ENCODE data around the gene COL5A1. TPM values are rescaled to one million over a fixed set of nuclear protein-coding genes. Genes with fewer than 3 reads are reported as not detected.

Gene COL5A1
- total RNA-seq, 4 donors from 2014 or later: 4.8 to 16.5 (median 9.4) TPM

GRCh38 chr9:134735441-134736175 lies 94.0 kb downstream of the COL5A1 start:
- Histone ChIP-seq H3K27ac (no peak overlapping the region), H3K27me3 (no peaks in the 10 kb centered on the region), H3K36me3 (no peaks in the 10 kb centered on the region), H3K4me1 (peaks cover 7% of the 10 kb centered on the region in 2 donors), H3K9me3 (no peaks in the 10 kb centered on the region), H3K4me3 (replicated peaks in 1 of 3) (no peak overlapping the region)
- WGBS, 2 donors: 68 to 84% methylated on average over 14 to 17 of the region's 20 CpGs
- intact Hi-C loops (cut with DNase I): loop anchor here (5.0 kb wide), 1 partner anchor 38 kb away; no protein-coding TSS in a partner anchor
- peak; percentile 16 to 19 for DNase-seq
- TF ChIP-seq CTCF (IDR thresholded peaks at IDR 0.05): no peak
- no peak for TF ChIP-seq POLR2A (IDR thresholded peaks at IDR 0.05)

GRCh38 chr9:134736791-134737497 lies 95.3 kb downstream of the COL5A1 start:
- Histone ChIP-seq H3K36me3 (no peaks in the 10 kb centered on the region), H3K9me3 (no peaks in the 10 kb centered on the region), H3K27me3 (no peaks in the 10 kb centered on the region), H3K4me1 (peaks cover 7% of the 10 kb centered on the region in 2 donors), H3K27ac (no peak overlapping the region), H3K4me3 (replicated peaks in 1 of 3) (no peak overlapping the region)
- no peak for DNase-seq
- no peak for TF ChIP-seq POLR2A (IDR thresholded peaks at IDR 0.05)
- TF ChIP-seq CTCF (IDR thresholded peaks at IDR 0.05): no peak
- 86 to 92% methylated on average over 15 to 18 of the region's 18 CpGs for WGBS, 2 donors
- intact Hi-C loops (cut with DNase I): loop anchor here (5.0 kb wide), 1 partner anchor 40 kb away; no protein-coding TSS in a partner anchor

- H3K36me3 ChIP-seq: no peaks in the 10 kb centered on the region
- H3K27me3 ChIP-seq: no peaks in the 10 kb centered on the region
- peaks cover 7% of the 10 kb centered on the region in 2 donors for H3K4me1 ChIP-seq
- TF ChIP-seq CTCF (IDR thresholded peaks at IDR 0.05) (no peak), POLR2A (IDR thresholded peaks at IDR 0.05) (no peak)
- no peaks in the 10 kb centered on the region for H3K9me3 ChIP-seq
- no peak overlapping the region for H3K4me3 ChIP-seq (replicated peaks in 1 of 3)
- H3K27ac ChIP-seq: no peak overlapping the region
- no peak for DNase-seq
- WGBS, 2 donors: 81 to 92% methylated on average over 15 to 26 of the region's 26 CpGs
- intact Hi-C loops (cut with DNase I): loop anchor here (2.0 to 5.0 kb wide), 2 partner anchors 41 to 289 kb away; no protein-coding TSS in a partner anchor
These were observed 96.4 kb downstream of the COL5A1 start for GRCh38 chr9:134737842-134738580.

GRCh38 chr9:134738869-134739659 lies 97.5 kb downstream of the COL5A1 start:
- Histone ChIP-seq H3K36me3 (no peaks in the 10 kb centered on the region), H3K27me3 (no peaks in the 10 kb centered on the region), H3K4me1 (peaks cover 4 to 5% of the 10 kb centered on the region in 2 donors), H3K4me3 (replicated peaks in 1 of 3) (no peak overlapping the region), H3K27ac (no peak overlapping the region), H3K9me3 (no peaks in the 10 kb centered on the region)
- TF ChIP-seq POLR2A (IDR thresholded peaks at IDR 0.05) (no peak), CTCF (IDR thresholded peaks at IDR 0.05) (peak; percentile 67 to 93 (median 80))
- intact Hi-C loops (cut with DNase I): loop anchor here (2.0 to 5.0 kb wide), 2 partner anchors 42 to 290 kb away; no protein-coding TSS in a partner anchor
- peak; percentile 68 to 73 for DNase-seq
- 36 to 39% methylated on average over 19 to 30 of the region's 31 CpGs for WGBS, 2 donors
